GM12891 (cell line): ENCODE measurements around the gene TNS3.

ENCODE experiments used
- DNase-seq: peaks from one replicate; pipeline ENCODE4 v3.0.0; 2011; ENCODE audit warnings: low spot score; ENCODE audit not compliant: insufficient read length
- FAIRE-seq: peaks from 2 replicates; lab custom pipeline; 2011; peaks lifted over from hg19 to GRCh38; lab: Jason Lieb, UNC
- PAX5 ChIP-seq: IDR thresholded peaks from 2 replicates; pipeline ENCODE4 v1.6.1; 2011; ENCODE audit warnings: low read length, moderate library complexity, mild to moderate bottlenecking; ENCODE audit not compliant: insufficient read depth, severe bottlenecking
- POLR2A ChIP-seq: IDR thresholded peaks from 2 replicates; pipeline ENCODE4 v1.6.1; 2011; ENCODE audit warnings: low read depth, low read length, control low read depth
- POLR2AphosphoS5 ChIP-seq: IDR thresholded peaks from 2 replicates; pipeline ENCODE4 v1.6.1; 2011; ENCODE audit warnings: low read depth, low read length, control low read depth
- POU2F2 ChIP-seq: IDR thresholded peaks from 2 replicates; pipeline ENCODE4 v1.6.1; 2011; ENCODE audit warnings: low read depth, mild to moderate bottlenecking, control low read depth, low read length, moderate library complexity
- SPI1 ChIP-seq: IDR thresholded peaks from 2 replicates; pipeline ENCODE4 v1.6.1; 2011; ENCODE audit warnings: low read depth, low read length, control low read depth
- TAF1 ChIP-seq: IDR thresholded peaks from 2 replicates; pipeline ENCODE4 v1.6.1; 2011; ENCODE audit warnings: low read depth, low read length, control low read depth

Gene TNS3

DNA sequence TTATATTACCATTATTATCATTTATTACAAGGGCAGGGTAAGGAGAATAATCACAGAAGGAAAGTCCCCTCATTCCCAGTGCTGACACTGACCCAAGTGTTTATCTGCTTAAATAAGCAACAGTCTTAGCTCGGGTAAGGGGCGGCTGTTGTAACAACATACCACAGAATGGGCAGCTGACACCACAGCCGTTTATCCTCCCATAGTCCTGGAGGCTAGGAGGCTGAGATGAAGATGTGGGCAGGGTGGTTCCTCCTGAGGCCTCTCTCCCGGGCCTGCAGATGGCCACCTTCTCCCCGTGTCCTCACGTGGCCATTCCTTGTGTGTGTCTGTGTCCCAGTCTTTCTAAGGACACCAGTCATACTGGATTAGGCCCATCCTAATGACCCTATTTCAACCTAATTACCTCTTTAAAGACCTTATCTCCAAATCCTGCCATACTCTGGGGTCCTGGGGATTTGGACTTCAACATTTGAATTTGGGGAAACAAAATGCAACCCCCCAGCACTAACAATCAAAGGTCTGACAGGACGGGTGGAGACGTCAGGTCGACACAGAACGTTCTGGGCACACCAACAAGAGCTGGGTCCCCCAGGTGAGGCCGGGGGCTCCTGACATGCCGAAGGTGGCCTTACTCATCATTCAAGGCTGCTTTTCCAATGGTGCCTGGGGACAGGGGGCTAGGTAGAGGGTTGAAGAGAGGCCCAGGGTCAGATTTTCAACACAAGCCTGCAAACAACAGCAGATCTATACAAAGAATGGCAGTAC lies 93.5 kb downstream of the TNS3 start:
- FAIRE-seq (no peak), DNase-seq (no peak)
- TF ChIP-seq PAX5: no peak
- TF ChIP-seq POLR2A: no peak
- TF ChIP-seq SPI1: no peak
- TF ChIP-seq TAF1: no peak

- no peak for DNase-seq
- no peak for TF ChIP-seq TAF1
- 0 out of 2 replicates have a peak, but pooled peaks have one; percentile 9 for TF ChIP-seq POU2F2
- FAIRE-seq: peak; percentile 85
Measured at GRCh38 chr7:47485640-47486435, 96.1 kb downstream of the TNS3 start.

DNA sequence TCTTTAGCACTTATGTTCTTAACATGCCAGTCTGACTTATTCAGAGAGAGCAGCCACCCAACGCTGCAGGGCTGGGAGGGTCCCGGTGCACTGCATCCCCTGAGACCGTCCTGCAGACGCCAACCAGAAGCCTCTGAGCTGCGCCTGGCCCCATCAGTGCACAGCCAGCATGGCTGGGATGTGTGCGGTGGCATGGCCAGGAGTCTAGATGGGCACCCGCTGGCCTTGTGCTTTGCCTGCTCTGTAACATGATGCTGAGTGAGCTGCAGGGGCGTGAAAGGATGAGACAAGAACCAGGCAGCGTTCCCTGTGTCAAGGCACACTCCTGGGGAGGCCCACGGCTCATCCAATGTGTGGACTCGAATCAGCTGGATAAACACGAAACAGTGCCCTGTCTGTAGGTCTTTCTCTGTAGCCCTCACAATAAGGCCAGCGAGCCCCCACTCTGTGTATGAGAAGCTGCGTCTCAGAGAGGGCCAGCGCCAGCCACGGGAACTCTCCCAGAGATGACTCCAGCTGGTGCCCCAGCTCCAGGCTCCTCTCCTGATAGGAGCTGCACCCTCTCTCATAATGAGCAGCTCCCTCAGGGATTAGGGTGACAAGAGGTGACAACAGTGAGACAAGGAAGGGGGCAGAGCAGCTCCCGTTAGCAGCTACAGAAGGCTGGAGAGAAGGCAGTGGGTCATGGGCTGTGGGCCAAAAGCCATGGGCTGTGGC lies 96.8 kb downstream of the TNS3 start:
- no peak for FAIRE-seq
- no peak for DNase-seq
- TF ChIP-seq POLR2A (no peak), TAF1 (no peak), SPI1 (no peak), POU2F2 (no peak), POLR2AphosphoS5 (no peak), PAX5 (no peak)

DNA sequence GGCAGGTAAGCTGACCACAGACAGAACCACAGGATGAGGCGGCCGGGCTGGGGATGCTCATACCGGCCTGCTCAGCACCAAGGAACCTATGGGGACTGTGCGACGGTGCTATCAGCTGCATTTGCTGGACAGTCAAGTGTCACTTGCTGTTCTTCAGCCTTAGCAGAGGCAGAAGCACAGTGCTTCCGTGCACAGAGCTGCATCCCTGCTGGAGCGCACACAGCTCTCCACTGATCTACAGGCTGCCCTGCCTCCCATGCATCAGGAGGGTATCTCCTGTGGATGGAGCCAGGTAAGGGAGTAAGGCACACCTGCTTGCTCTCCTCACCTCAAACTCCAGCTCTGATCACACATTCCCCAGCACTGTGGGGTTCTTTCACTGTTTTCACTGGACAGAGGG lies 97.5 kb downstream of the TNS3 start:
- no peak for FAIRE-seq
- no peak for TF ChIP-seq TAF1
- TF ChIP-seq POLR2A: no peak
- no peak for TF ChIP-seq PAX5
- TF ChIP-seq POLR2AphosphoS5: no peak
- TF ChIP-seq SPI1: no peak
- TF ChIP-seq POU2F2: no peak
- DNase-seq: no peak

GRCh38 chr7:47483604-47484273 lies 98.2 kb downstream of the TNS3 start:
- no peak for DNase-seq
- no peak for TF ChIP-seq SPI1
- TF ChIP-seq TAF1: no peak
- TF ChIP-seq PAX5: no peak
- no peak for TF ChIP-seq POU2F2
- no peak for TF ChIP-seq POLR2AphosphoS5
- no peak for TF ChIP-seq POLR2A
- no peak for FAIRE-seq

DNA sequence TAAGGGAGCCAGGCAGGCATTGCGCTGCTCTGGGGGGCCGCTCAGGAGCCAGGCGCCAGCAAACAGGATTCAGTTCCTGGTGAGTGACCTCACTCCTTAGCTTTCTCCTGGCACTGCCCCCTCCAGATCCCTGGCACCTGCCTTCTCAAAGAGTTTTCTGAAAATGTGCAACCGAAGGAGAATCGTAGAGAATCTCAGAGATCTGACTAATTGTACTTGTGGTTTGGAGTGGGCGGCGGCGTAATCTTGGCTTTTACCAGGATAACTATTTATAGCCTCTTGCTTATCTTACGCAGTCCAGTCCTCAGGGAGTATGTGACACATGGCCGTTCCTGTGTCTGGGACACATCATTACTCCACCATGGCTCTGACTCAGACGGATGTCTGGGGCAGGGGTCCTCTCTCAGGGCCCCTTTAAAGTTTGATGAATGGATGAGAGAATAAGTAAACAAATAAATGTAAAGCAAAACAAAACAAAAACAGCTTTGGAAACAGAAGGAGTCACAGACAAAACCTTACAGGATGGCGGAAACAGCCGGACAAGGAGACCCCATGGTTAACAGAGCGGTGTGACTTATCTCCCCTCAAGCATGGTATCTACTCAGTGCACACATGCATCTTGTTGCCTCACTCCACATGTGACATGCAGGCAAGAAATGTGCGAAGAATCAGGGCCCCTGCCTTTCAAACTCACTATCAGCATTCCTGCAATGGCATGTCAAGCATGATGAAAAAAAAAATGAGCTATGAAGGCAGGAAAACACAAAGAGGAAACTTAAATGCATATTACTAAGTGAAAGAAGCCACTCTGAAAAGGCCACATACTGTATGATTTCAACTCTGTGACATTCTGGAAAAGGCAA lies 99.7 kb downstream of the TNS3 start:
- TF ChIP-seq POU2F2 (peak; percentile 44; the same call in 1 of the 2 replicates), PAX5 (no peak), POLR2A (no peak), SPI1 (no peak), POLR2AphosphoS5 (no peak)
- FAIRE-seq: peak; percentile 35
- no peak for DNase-seq

DNA sequence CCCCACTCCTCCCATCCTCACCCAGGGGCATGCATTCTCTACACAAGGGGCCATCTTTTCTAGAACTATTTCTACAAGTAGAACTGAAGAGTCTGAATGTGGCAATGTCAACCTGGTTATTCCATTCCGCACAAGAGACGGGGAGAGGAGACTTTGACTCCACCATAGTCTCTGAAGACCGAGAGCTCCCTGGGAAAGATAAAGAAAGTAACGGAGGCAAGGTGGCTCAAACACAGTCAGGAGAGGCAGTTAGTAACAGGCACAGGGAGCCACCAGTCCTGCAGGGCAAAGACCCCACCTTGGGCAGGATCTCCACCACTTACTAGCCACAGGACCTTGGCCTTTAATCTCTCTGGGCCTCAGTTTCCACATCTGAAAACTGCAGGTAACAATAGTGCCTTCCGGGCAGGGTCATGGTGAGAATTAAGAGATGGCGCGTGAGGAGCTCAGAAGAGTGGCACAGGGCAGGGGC lies 100.3 kb downstream of the TNS3 start:
- FAIRE-seq (no peak), DNase-seq (no peak)
- TF ChIP-seq PAX5 (no peak), POLR2AphosphoS5 (no peak), SPI1 (no peak), POU2F2 (no peak), TAF1 (no peak), POLR2A (no peak)
